GM21529 (cell line): ENCODE data around the gene CTDP1.
"Not testable (repeated sequence)": the region's sequence is repeated elsewhere in the genome, so short reads cannot be mapped to it uniquely, and the experiment has no call there.

ENCODE experiments used
- ATAC-seq: cut with Tn5 transposase; IDR thresholded peaks from one replicate; pipeline ENCODE4 v1.9.1; 2021; ENCODE audit not compliant: unreplicated experiment

Gene CTDP1

DNA sequence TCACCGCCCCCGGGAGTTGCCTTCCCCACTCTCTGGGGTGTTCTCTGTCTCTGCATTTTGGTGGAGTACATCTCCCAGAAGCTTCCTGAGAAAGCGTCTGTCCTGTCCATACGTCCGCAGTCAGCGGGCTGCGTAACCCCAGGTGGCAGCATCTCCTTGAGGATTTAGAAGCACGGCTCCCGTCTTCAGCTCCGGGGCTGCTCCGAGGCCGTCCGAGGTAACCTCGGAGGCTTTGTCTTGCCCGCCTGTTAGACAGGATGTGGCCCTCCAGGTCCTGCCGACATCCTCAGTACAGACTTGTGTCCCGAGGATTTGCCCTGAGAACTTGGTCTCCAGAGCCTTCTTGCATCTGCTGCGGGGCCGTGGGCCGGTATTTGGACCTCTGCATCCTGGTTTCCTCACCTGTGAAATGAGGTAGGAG, 58.4 kb downstream of the CTDP1 start:
- no peak for ATAC-seq

DNA sequence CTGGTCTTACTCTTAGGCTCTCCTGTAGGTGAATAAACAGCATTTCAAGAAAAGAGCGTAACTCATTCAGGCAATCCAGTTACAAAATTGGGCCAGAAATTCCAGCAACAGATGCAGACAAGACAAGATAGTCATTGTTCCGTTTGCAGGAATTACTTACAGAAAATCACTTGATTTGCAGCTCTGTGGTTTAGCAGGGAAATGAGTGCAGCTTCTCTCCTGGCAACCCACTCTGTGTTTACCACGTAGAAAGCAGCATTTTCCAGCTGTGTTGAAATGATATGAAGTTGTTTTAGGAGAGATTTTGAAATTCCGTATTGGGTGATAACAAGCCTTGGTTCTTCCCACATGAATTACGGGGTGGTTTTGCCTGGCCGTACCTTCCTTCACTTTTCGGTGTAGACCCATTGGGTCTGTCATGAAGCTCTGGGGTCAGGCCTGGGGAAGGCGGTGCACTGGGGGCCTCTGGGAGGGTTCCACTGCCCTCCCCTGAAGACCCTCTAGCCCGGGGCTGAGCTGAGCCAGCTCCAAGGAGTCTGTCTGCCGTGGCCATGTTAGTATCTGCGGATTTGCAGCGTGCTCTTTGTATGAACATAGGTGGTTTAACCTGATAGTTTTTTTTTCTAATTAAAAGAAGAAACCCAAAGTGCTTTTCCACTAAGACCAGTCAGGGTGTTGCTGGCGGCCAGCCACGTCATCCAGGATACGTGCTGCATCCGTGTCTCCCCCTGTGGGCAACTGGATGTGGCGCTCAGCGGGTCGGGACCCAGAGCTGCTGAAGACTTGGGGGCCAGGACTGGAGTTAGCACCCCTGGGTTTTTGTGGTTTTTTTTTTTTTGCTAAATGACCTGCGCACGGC, 59.2 kb downstream of the CTDP1 start:
- ATAC-seq = no peak

DNA sequence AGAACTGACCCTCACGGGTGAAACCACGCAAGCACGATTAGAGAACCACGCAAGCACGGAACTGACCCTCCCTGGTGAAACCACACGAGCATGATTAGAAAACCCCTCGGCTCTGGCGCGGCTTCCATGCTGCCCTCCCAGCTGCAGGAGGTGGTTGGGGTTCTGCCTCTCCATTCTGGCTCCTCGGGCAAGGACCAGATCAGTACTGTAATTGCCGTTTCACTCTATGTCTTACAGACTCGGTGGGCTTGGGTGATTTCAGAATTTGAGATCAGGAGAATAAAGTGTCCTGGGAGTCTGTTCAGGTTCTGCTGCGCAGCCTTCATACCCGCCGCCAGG, 59.8 kb downstream of the CTDP1 start:
- ATAC-seq = no peak

DNA sequence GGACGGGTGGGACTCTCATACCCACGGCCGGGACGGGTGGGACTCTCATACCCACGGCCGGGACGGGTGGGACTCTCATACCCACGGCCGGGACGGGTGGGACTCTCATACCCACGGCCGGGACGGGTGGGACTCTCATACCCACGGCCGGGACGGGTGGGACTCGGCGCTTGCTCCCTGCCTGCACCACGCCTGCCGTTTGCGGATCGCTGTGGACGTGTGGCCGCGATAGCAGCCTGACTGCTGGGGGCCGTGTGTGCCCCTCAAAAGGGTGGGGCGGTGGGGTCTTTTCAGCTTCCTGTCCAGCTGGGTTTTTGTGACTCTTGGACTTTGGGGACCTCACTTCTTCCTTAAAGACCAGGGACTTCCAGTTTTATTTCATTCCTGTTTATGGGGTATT, 60.4 kb downstream of the CTDP1 start:
- ATAC-seq = not testable (repeated sequence)

DNA sequence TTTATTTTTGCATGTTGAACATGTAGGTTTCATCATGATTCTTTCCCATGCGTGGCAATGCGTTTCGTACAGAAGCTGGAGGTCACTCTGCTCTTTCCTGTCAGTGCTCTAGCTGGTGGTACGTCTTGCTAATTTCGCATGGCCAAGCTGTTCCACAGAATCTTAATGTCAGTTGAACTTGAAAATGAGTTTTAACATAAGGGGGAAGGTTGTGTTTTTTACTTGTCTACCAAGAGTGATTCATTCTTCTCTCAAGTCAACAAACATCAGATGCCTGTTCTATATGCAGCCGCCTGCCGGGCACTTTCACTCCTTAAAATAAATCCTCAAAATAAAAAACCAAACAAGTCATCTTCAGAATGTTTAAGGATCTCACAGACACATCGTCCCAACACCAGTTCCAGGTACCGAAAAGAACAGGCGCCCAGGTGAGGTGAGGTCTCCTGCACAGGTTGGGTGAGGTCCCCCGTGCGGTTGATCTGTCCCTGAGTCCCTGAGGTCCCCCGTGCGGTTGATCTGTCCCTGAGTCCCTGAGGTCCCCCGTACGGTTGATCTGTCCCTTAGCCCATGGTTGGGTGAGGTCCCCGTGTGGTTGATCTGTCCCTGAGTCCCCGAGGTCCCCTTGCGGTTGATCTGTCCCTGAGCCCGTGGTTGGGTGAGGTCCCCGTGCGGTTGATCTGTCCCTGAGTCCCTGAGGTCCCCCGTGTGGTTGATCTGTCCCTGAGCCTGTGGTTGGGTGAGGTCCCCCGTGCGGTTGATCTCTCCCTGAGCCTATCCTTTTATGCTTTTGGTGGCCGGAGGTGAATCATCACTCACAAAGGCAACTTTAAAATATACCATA, 61.1 kb downstream of the CTDP1 start:
- ATAC-seq = no peak

DNA sequence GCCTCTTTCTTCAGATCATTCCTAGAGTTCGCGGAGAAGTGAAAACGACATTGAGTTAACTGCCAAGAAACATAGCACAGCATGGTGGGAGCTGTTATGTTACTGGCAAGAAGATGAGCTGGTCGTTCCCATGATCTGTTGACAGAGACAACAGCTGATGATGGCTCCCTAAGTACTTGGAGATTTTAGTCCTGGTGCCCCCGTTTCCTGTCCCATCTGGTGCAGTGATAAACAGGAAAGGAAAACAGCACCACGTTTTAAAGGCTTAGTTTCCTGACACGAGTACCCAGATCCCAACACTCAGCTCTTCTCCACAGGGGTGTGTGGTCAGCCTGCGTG, 61.7 kb downstream of the CTDP1 start:
- ATAC-seq = no peak

DNA sequence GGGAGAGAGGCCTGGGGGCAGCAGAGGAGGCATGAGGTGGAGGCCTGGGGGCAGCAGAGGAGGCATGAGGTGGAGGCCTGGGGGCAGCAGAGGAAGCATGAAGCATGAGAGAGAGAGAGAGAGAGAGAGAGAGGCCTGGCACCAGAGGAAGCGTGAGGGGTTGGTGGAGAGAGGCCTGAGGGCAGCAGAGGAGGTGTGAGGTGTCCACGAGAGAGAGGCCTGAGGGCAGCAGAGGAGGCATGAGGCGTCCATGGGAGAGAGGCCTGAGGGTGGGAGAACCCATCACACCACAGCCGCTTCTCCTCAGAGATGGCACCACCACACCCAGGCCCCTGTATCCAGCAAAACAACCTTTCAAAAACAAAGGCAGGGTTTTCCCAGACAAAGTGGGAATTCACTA, 62.5 kb downstream of the CTDP1 start:
- no peak for ATAC-seq

DNA sequence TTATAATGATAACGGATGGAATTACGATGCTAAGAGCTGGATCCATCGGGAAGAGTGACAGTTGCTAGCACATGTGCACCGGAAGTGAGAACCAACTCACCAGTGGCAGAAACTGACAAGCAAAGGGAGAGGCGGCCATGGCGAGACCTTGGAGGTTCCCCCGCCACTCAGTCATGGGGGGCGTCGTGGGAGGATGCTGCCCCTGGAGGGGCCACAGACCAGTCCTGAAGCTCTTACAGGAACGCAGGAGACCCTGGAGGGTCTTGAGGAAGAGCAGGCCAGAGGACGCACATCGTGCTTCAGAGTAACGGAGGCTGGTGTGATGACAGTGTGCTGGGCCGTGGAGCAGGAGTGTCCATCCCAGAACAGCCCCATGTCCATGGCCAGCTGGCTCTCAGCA, 65.0 kb downstream of the CTDP1 start:
- ATAC-seq = no peak

DNA sequence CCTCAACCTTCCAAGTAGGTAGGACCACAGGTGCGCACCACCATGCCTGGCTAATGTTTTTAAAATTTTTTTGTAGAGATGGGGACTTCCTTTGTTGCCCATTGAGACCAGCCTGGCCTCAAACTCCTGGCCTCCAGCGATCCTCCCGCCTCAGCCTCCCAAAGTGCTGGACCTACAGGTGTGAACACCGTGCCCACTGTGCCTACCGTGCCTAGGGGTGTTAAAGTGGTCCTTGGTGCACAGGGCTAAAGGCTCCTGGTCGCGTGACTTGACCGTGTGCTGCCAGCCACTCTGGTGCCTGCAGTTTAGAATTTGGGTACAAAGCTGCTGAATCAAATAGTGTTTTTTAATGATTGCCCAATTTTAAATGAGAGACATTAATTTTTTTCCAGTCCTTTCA, 67.1 kb downstream of the CTDP1 start:
- ATAC-seq = no peak

DNA sequence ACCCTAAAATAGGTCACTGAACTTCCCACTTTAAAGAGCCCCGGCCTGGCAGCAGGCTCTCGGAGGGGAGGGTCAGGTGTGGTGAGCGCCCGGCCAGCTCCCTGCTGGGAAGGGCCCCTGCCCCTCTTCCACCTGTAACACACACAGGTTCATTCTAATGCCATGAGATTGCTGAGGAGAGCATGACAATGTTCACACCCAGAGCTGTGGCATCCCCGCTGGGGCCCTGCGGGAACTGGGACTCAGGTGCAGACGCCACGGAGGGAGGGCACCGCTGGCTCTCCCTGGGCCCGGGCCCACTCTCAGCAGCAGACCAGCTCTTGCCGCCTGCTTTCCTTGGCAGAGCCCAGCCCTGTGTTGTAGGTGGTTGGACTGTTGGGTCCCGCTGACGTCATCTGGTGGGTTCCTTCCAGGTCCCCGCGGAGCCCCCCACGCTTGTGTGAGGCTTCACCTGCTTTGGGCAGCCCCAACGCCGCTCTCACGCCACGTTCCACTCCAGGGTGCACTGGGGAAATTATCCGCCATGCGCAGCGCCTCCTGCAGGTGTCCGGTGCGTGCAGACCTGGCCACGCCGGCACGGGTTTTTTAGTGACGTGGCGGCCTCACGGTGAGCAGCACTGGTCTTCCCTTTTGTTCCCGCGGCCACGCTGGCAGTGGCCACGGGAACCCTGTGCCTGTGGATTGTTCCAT, 67.7 kb downstream of the CTDP1 start:
- no peak for ATAC-seq

DNA sequence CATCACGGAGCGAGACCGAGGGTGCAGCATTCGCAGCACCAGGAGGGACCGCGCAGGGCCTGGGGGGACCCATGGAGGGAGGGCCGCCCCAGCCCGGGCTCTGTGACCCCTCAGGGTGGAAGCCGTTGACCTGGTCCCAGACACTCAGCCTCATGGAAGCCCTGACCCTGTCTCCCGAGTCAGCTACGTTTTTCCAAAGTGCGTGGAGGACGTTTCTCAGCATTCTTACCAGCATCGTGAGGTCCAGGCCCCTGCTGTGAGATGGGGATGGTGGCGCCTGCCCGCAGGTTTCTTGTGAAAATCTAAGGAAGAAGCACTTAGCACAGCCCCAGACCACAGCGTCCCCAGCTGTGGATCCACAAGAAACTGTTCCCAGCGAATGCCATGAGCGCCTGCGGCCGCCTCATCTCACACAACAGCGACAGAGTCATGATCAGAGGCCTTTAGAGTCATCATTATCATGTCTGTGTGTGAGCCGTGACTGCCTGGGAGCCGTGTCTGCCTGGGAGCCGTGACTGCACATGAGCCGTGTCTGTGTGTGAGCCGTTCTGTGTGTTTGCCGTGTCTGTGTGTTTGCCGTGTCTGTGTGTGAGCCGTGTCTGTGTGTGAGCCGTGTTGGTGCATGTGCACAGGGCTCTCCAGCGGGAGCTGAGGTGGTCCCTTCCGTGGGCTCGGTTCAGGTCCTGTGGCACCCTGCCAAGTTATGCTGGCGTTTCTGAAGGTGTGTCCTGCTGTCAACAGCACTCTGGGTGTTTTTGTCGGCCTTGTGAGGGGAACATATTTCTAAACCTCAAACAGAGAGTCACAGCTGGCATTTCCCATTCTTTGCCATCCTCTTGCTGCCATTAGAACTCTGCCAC, 68.9 kb downstream of the CTDP1 start:
- ATAC-seq = no peak

DNA sequence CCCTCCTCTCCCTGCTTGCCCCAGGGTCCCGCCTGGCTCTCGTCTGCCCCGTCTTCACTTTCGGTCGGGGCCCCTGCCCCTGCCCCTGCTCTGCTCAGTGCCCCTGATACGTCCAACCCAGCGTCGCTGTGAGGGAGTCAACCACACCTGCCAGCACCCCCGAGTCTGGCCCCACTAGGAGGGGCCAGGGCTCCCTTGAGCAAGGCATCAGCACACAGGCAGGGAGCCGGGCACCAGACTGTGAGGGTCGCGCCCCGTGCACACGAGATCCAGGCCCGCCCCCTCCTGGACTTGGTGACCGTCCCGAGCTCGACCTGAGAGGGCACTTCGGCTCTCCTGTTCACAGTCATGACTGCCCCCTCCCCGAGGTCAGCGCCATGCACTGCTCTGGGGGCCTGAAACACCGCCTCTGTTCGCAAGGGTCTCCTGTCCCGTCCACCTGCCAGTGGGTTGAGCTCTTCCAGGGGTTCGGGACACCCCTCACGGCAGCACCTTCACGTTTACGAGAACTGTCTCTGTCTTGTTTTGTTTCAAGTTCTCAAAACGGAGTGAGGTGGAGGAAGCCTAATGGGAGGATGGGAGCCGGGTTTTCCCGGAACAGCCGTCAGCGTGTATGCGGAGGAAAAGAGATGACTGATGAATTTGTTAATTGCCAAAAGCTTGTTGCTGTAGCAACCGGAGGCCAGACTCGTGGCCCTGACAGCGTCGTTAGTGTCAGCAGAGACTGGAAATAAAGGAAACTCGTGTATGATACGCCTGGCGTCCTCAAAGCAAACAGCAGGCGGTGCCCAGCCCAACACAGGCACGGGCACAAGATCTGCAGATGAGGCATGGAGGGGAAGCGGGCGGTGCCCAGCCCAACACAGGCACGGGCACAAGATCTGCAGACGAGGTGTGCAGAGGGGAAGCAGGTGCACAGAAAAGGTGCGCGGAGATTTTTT, 69.9 kb downstream of the CTDP1 start:
- ATAC-seq = no peak

DNA sequence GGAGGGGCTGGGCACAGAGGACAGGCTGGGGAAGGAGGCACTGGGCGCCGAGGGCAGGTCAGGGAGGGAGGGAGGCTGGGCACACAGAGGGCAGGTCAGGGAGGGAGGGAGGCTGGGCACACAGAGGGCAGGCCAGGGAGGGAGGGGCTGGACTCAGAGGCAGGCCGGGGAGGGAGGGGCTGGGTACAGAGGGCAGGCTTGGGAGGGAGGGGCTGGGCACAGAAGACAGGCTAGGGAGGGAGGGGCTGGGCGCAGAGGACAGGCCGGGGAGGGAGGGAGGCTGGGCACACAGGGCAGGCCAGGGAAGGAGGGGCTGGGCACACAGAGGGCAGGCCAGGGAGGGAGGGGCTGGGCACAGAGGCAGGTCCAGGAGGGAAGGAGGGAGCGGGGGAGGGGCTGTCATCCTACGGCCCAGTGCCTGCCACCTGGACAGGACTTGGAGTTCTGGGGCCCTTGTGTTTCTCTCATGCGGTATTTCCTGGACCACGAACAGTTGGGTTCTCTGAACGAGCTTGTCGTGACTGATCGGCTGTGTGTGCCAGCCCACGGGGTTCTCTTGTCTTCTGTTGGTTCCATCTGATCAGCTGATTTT, 71.5 kb downstream of the CTDP1 start:
- ATAC-seq = no peak

DNA sequence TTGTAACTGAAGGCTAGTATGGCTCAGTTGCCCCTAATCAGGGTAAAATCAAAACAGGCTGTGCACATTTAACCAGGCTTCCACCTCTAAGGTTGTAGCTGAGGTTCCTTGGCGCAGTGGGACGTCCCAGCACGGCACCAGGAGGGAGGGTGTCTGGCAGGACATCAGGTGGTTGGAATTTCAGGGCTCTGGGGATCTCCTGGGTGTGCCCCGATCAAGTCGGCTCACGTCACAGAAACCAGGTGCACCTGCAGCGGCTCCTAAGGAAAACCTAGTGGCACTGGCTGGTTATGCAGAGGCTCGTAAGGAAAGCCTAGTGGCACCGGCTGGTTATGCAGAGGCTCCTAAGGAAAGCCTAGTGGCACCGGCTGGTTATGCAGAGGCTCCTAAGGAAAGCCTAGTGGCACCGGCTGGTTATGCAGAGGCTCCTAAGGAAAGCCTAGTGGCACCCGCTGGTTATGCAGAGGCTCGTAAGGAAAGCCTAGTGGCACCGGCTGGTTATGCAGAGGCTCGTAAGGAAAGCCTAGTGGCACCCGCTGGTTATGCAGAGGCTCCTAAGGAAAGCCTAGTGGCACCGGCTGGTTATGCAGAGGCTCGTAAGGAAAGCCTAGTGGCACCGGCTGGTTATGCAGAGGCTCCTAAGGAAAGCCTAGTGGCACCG, 72.4 kb downstream of the CTDP1 start:
- not testable (repeated sequence) for ATAC-seq

DNA sequence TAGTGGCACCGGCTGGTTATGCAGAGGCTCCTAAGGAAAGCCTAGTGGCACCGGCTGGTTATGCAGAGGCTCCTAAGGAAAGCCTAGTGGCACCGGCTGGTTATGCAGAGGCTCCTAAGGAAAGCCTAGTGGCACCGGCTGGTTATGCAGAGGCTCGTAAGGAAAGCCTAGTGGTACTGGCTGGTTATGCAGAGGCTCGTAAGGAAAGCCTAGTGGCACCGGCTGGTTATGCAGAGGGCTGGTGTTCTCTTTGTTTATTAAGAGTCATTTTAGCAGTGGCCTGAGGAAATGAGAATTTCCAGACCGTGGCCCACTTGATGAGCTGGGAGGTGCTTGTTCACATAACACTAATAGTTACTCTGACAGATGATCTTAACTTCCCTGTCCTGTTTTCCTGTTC, 73.3 kb downstream of the CTDP1 start:
- not testable (repeated sequence) for ATAC-seq

DNA sequence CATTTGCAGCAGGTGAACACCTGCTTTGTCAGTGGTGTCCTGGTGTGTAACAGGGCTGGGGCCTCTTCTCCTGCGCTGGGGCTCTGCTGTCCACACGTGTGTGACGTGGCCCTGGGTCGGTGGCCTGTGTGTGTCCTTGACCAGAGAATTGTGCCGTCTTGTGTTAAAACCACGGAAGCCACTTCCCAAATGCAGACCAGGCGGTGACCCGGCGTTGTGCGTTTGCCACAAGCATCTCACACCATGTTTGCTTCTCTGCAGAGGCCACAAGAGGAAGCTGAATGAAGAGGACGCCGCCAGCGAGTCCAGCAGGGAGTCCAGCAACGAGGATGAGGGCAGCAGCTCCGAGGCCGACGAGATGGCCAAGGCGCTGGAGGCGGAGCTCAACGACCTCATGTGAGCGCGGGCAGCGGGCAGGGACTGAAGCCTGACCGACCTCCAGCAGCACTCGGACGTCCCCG, 73.8 kb downstream of the CTDP1 start:
- ATAC-seq = no peak

DNA sequence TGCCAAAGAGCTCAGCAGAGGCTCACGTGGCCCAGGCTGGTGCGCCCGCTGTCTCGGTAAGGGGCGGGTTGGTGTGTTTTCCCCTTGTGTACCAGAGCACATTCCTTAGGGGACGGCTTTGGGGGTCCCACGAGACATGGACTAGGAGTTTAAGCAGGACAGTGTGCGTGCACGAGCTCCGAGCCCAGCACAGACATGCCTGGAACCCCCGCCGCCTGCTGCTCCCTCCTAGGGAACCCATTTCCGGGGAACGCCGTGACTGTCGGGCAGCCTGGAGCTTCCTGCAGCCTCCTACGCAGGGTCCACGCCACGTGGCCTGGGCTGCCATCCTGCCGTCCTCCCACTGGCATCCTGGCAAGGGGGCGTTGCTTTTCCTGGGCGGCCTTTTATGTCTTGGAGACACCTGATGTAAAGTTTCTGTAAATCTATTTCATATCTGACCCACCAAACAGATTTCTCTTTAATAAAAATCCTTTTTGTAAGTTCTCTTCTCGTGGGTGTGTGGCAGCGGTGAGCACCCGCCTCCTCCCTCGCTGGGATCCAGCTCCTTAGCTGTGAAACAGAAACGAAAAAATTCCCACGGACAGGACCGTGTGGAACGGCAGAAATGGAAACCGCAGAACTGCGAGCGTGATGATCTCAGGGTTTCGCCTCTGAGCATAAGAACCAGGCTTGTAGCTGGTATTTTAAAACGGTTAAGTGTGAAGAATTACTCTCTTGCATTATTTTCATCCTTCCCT, 74.6 kb downstream of the CTDP1 start:
- ATAC-seq = no peak

DNA sequence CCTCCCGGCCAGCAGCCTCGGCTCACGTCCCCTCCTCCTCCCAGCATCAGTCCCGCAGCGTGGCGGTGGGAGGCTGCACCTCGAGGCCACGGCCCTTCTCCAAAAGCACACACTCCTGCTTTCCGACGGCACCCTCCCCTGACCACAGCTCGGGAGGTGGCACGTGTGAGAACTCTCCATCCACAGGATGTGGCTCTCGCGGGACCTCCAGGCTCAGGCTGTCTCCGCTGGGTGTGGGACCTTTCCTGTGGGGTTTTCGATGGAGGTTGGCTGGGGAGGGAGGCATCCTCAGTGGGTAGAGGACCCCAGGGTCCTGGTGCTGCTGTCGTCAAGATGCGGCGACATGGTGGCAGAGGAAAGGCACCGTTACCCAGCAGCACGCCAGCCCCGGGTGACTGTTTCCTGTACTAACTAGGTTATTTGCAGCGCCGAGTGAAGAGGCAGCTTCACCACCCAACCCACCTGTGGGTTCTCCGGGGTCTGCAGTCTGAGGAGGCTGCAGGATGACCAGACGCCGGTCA, 75.3 kb downstream of the CTDP1 start:
- no peak for ATAC-seq
